ENCODE results near the gene RHOF. TPM values are rescaled to one million over a fixed set of nuclear protein-coding genes. Genes with fewer than 3 reads are reported as not detected.

RHOF gene
- polyA plus RNA-seq, 1 of the 3 experiments (the other 2 are of a cell fraction) = 5.0 TPM

DNA sequence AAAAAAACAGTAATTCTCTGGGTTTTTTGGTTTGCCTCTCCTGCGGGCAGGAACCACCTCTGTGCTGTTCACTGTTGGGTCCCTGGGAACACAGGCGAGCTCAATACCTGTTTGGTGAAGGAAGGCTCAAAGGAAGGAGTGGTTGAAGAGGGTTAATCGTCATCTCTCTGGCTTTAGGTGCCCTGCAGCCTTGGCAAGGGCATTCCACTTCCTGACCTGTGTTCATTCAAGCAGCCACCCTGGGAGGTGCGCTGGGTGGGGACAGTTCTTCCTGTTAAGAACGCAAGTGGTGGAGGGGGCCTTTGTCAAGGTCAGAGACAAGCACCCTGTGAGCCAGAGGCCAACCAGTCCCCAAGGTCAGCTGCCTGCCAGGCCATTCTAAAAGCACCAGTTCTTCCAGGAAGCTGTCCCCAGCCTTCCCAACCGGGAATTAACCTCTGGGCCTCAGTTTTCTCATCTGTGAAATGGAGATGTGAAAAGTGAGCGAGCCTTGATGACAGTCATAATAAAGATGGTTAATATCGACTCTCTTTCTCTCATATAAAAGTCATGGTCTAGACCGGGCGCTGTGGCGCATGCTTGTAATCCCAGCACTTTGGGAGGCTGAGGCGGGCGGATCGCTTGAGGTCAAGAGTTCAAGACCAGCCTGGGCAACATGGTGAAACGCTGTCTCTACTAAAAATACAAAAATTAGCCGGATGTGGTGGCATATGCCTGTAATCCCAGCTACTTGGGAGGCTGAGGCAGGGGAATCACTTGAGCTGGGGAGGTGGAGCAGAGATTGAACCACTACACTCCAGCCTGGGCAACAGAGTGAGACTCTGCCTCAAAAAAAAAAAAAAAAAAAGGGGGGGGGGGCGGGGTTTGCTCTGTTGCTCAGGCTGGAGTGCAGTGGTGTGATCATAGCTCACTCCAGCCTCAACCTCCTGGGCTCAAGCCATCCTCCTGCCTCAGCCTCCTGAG lies 6.1 kb downstream of the RHOF start:
- Histone ChIP-seq H3K36me3 (replicated peaks in 1 of 2; ENCODE audit: control insufficient read depth in 1 of 2, insufficient read depth in 2 of 2, low read length in 1 of 2) (no peaks in the 10 kb centered on the region), H3K9ac (no peak overlapping the region), H3K79me2 (ENCODE audit: insufficient read depth) (no peaks in the 10 kb centered on the region), H3K4me2 (no peak overlapping the region), H3F3A (replicated peaks; ENCODE audit: insufficient read depth) (peaks cover 18% of the 10 kb centered on the region), H3K27ac (ENCODE audit: low read depth in 2 of 2, low read length in 1 of 2) (no peak overlapping the region; a peak in 1 of 4 replicates), H3K27me3 (ENCODE audit: insufficient read depth) (no peaks in the 10 kb centered on the region), H3K9me3 (no peaks in the 10 kb centered on the region), H2AFZ (ENCODE audit: low read depth) (no peak overlapping the region), H3K4me1 (ENCODE audit: control insufficient read depth in 1 of 2, insufficient read depth in 2 of 2, low read depth in 1 of 2, low read length in 1 of 2) (peaks cover 0 to 13% of the 10 kb centered on the region in 2 experiments; a peak in 2 of 4 replicates), H3K9me2 (no peaks in the 10 kb centered on the region), H3K4me3 (ENCODE audit: low read depth in 2 of 2, low read length in 1 of 2) (no peak overlapping the region), H4K20me1 (ENCODE audit: insufficient read depth) (no peaks in the 10 kb centered on the region; the same call in 1 of the 2 replicates)
- 91% methylated on average over 16 of the region's 17 CpGs for WGBS (ENCODE audit: low lambda C conversion rate)
- DNase-seq = no peak
- POLR2A ChIA-PET = no interaction called here
- CTCF ChIA-PET = interaction anchor here (0.6 to 25.7 kb wide), 7 partner anchors 7 to 567 kb away, joined by 3 to 675 read pairs (median 8); partner anchors contain the start of genes RHOF and SETD1B
- no peak for TF ChIP-seq SMC3 (IDR thresholded peaks at IDR 0.05; ENCODE audit: low read depth, low read length)
- no peak for TF ChIP-seq ELF1 (IDR thresholded peaks at IDR 0.05)
- TF ChIP-seq EZH2phosphoT487 (IDR thresholded peaks at IDR 0.05; ENCODE audit: borderline replicate concordance, low read depth) = no peak
- no peak for TF ChIP-seq IRF3 (IDR thresholded peaks at IDR 0.05; ENCODE audit: low read depth, low read length)
- TF ChIP-seq SIN3A (IDR thresholded peaks at IDR 0.05; ENCODE audit: borderline replicate concordance, low read depth, low read length) = no peak
- TF ChIP-seq, protein P1, sequence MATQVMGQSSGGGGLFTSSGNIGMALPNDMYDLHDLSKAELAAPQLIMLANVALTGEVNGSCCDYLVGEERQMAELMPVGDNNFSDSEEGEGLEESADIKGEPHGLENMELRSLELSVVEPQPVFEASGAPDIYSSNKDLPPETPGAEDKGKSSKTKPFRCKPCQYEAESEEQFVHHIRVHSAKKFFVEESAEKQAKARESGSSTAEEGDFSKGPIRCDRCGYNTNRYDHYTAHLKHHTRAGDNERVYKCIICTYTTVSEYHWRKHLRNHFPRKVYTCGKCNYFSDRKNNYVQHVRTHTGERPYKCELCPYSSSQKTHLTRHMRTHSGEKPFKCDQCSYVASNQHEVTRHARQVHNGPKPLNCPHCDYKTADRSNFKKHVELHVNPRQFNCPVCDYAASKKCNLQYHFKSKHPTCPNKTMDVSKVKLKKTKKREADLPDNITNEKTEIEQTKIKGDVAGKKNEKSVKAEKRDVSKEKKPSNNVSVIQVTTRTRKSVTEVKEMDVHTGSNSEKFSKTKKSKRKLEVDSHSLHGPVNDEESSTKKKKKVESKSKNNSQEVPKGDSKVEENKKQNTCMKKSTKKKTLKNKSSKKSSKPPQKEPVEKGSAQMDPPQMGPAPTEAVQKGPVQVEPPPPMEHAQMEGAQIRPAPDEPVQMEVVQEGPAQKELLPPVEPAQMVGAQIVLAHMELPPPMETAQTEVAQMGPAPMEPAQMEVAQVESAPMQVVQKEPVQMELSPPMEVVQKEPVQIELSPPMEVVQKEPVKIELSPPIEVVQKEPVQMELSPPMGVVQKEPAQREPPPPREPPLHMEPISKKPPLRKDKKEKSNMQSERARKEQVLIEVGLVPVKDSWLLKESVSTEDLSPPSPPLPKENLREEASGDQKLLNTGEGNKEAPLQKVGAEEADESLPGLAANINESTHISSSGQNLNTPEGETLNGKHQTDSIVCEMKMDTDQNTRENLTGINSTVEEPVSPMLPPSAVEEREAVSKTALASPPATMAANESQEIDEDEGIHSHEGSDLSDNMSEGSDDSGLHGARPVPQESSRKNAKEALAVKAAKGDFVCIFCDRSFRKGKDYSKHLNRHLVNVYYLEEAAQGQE (IDR thresholded peaks at IDR 0.05; ENCODE audit: low read depth, low read length) = no peak

DNA sequence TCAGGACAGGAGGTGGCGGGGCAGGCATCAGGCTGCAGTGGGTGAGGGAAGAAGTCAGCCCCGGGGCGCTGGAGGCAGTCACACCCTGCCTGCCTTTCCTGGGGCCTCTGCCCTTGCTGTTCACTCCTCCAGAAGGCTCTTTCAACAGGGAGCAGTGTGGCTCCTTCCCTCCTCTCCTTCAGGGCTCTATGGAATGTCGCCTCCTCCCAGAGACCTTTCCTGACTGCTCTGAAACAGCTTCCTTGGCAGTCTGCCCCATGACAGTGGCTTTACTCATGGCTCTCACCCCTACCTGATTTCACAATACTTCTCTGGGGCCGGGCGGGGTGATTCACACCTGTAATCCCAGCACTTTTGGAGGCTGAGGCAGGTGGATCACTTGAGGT lies 7.1 kb downstream of the RHOF start:
- H4K20me1 ChIP-seq (ENCODE audit: insufficient read depth) = no peaks in the 10 kb centered on the region; the same call in 1 of the 2 replicates
- H3K27ac ChIP-seq (ENCODE audit: low read depth in 2 of 2, low read length in 1 of 2) = peak overlapping the region in 1 of 2 experiments; percentile 45; a peak in 2 of 4 replicates
- no peak overlapping the region for H3K4me3 ChIP-seq (ENCODE audit: low read depth in 2 of 2, low read length in 1 of 2)
- no peak overlapping the region for H3K9ac ChIP-seq
- H3K9me2 ChIP-seq = no peaks in the 10 kb centered on the region
- H3K79me2 ChIP-seq (ENCODE audit: insufficient read depth) = no peaks in the 10 kb centered on the region; the same call in 1 of the 2 replicates
- CTCF ChIA-PET = interaction anchor here (1.5 to 25.7 kb wide), 5 partner anchors 8 to 23 kb away, joined by 4 to 675 read pairs (median 8); partner anchors contain the start of genes RHOF and SETD1B
- H3K9me3 ChIP-seq = no peaks in the 10 kb centered on the region
- H3K27me3 ChIP-seq (ENCODE audit: insufficient read depth) = no peaks in the 10 kb centered on the region
- WGBS (ENCODE audit: low lambda C conversion rate) = 39% methylated on average over 5 of the region's 6 CpGs
- H3F3A ChIP-seq (replicated peaks; ENCODE audit: insufficient read depth) = peaks cover 22% of the 10 kb centered on the region
- H3K4me1 ChIP-seq (ENCODE audit: control insufficient read depth in 1 of 2, insufficient read depth in 2 of 2, low read depth in 1 of 2, low read length in 1 of 2) = peaks cover 0 to 13% of the 10 kb centered on the region in 2 experiments; a peak in 2 of 4 replicates
- POLR2A ChIA-PET = no interaction called here
- H3K4me2 ChIP-seq = no peak overlapping the region
- H3K36me3 ChIP-seq (replicated peaks in 1 of 2; ENCODE audit: control insufficient read depth in 1 of 2, insufficient read depth in 2 of 2, low read length in 1 of 2) = no peaks in the 10 kb centered on the region
- H2AFZ ChIP-seq (ENCODE audit: low read depth) = no peak overlapping the region
- no peak for DNase-seq
- TF ChIP-seq USF1 (IDR thresholded peaks at IDR 0.05; ENCODE audit: borderline replicate concordance, low read depth) (no peak), CHD2 (IDR thresholded peaks at IDR 0.05; ENCODE audit: low read length, partially characterized antibody) (no peak), FOXJ3 (CRISPR knock-in tag; IDR thresholded peaks at IDR 0.05) (no peak), TAF1 (IDR thresholded peaks at IDR 0.05; ENCODE audit: borderline replicate concordance, low read depth, low read length) (no peak), RFX5 (IDR thresholded peaks at IDR 0.05; ENCODE audit: low read length) (no peak), JUND (IDR thresholded peaks at IDR 0.05) (peak; percentile 63; the same call in 1 of the 2 replicates), GATA2 (CRISPR knock-in tag; IDR thresholded peaks at IDR 0.05) (no peak), MEF2A (IDR thresholded peaks at IDR 0.05; ENCODE audit: borderline replicate concordance, low read depth) (no peak), POLR2AphosphoS5 (IDR thresholded peaks at IDR 0.05; ENCODE audit: low read depth, low read length) (0 out of 2 replicates have a peak, but pooled peaks have one; percentile 13), TCF12 (IDR thresholded peaks at IDR 0.05) (peak; percentile 68), FOXM1 (IDR thresholded peaks at IDR 0.05; ENCODE audit: low read depth) (no peak), MXI1 (IDR thresholded peaks at IDR 0.05; ENCODE audit: low read depth, low read length) (no peak), YY1 (IDR thresholded peaks at IDR 0.05; ENCODE audit: low read depth) (no peak), GABPA (IDR thresholded peaks at IDR 0.05; ENCODE audit: low read depth) (no peak)
- TF ChIP-seq, protein P2, sequence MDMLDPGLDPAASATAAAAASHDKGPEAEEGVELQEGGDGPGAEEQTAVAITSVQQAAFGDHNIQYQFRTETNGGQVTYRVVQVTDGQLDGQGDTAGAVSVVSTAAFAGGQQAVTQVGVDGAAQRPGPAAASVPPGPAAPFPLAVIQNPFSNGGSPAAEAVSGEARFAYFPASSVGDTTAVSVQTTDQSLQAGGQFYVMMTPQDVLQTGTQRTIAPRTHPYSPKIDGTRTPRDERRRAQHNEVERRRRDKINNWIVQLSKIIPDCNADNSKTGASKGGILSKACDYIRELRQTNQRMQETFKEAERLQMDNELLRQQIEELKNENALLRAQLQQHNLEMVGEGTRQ (IDR thresholded peaks at IDR 0.05; ENCODE audit: borderline replicate concordance, low read depth, low read length) = no peak

Measured in SK-N-SH (cell line).